Midbrain (tissue), 1 donor: ENCODE data around the gene CORO2B.
A peak's percentile ranks its signal among the peaks of the same experiment; 100 is the strongest.

Source experiments
- DNase-seq: peaks from one replicate; lab custom pipeline; 2025; lab: John Stamatoyannopoulos, UW

The CORO2B gene

GRCh38 chr15:68774521-68775235 is 195.9 kb downstream of the CORO2B start:
- DNase-seq: no peak

DNA sequence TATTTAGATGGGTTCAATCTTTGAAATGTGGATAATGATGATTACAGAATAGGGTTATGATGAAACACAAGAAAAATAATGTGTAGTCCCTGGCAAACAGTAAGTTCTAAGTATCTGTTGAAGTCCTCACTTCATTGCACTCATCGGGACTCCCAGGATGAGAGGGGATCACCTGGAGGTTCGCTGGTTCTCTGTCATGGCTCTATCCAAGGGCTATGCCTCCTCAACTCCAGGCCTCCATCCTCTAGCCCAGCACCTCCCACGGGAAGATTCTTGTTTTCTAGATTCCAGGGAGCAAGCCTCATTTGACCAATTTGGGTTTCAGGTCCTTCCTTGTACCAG is 196.4 kb downstream of the CORO2B start:
- no peak for DNase-seq

DNA sequence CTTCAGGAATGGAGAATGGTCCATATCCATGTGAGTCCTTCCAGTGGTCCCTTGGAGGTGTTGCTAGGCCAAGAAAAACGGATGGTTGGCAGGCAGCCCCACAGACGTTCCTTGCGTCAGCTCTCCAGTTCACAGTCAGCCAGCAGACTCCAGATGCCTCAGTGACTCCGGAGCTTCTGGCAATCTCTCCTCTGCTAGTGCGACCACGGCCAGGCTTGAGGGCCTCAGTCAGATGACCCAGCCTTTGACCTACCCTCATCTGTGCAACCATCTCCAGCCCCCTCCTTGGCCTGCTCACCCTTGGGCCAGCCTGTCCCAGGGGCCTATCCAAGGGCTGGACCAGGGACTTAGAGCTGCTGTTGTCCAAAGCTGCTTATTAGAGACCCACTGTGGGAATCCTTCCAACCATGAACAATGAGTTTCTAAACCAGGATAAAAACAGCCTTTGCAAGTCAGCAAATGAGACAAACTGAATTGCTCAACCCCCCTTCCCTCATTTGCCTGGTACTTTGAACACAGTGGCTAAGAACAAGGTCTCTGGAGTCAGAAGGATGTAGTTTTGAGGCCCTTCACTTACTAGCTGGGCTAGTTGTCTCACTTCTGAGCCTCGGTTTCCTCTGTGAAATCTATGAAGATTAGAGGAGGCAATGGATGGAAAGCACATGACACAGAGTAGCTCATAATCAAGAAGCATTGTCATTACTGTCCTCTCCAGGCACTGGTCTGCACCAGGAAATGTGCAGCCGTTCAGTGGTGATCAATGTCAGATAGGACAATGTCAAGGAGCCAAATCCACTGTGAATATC is 197.1 kb downstream of the CORO2B start:
- peak; percentile 88 for DNase-seq

DNA sequence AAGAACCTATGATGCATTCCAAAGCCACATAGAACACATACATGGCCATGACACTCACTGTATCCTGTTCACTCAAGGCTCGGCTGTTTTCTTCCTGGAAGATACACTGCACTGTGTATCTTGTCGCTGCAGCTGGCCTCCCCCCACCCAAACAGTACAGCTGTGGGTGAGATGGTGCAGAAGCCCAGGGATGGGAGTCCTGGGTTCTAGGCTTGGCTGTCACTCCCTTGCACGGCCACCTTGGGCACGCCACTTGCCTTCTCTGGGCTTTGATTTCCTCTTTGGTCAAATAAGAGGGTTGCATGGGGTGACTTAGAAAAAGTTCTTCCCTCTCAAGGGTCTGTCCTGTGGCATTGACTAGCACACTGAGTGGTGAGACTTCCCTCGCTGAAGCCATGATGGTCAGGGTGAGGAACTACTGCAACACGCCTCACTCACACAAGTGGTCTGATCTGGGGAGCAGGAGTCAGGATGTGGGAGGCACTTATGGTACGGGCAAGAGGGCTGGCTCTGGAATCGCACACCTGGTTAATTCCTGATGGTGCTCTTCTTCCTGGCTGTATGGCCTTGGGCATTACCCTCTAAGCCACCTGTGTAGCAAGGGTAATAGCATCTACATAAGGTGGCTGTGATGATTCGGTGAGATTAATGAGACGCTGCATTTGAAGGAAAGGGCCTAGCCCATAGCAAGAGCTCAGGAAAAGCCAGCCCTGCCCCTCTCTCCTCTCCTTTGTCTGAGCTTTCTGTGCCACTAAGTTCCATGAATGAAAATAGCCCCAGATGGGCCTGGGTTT is 197.9 kb downstream of the CORO2B start:
- no peak for DNase-seq
